ENCODE measurements around the gene TBC1D8.

GRCh38 chr2:101037161-101037755 lies 113.9 kb downstream of the TBC1D8 start:
- TF ChIP-seq YY1 (IDR thresholded peaks at IDR 0.05; ENCODE audit: insufficient read depth, insufficient replicate concordance, low read depth, low read length) (no peak), ZGPAT (CRISPR knock-in tag; IDR thresholded peaks at IDR 0.05) (no peak)

Measured in HepG2 (cell line).